ENCODE measurements around the gene WASF3.

Gene WASF3

DNA sequence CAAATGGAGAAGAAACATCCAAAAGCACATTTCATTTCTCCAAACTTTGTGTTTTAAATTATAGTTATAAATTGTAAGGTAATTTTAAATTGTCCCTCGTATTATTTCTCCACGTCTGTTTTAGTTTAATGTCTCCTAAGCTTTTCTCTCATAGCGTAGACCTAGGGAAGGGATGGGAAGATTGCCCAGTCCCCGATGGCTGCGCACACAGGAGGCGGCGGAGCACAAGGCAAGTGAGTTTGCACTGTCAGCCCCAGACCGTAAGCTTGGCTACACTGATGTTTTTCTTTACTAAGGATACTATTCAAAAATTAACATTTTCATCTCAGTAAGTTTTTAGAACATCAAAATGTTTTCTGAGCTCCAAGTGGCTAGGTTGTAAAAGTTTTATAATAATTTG is 130.8 kb downstream of the WASF3 start:
- DNase-seq, result no peak

- DNase-seq, result no peak
These were observed 131.5 kb downstream of the WASF3 start for GRCh38 chr13:26688980-26689379.

- no peak for DNase-seq
These were observed 136.4 kb downstream of the WASF3 start for GRCh38 chr13:26693749-26694463.

DNA sequence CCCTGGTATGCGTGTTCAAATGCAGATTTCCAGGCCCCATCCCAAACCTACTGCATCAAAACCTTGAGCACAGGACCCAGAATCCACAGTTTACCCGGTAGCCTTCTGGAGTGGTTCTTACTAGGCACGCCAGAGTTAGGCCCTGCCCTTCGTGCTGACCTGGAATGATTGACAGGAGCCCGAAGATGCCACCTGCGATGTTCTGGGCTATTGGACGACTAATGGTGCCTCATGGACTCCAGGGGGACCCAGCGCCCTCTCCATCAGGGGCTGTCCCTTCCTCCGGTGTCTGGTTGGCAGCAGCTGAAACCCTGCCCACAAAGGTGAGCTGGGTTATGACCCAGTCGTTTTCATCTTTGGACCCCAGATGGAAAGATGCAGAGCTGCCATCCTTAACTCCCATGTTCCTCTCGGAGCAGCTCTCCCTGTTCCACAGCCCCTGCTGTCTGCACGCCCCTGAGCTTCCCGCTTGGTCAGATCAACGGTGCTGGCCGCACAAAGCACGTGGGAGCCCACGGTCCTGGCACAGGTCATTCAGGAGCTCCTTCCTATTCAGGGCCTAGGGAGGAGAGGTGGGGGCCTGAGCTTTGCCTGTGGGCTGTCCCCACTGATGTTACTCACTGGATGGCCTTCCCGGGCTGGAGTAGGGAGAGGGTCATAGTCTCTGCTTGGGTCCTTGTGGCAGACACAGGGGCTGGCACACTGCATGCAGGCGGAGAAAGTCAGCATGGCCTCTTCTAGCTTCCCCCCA is 137.3 kb downstream of the WASF3 start:
- DNase-seq, result no peak

DNA sequence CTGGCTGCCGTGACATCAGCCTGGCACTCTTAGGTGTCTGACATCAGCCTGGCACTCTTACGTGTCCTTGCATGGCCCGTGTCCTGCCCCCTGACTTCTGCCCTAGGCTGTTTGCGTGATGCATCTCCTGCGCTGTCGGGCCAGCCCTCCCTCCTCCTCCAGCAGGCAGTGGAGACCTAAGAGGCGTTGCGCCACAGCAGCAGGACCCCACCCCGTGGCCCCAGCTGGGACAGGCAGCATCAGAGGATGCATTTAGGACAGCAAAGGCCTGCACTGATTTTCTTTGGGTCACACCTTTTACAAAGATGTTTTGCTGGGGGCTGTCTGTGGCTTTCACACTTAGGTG is 137.8 kb downstream of the WASF3 start:
- DNase-seq, result no peak

GRCh38 chr13:26695891-26696311 is 138.4 kb downstream of the WASF3 start:
- DNase-seq, result no peak

DNA sequence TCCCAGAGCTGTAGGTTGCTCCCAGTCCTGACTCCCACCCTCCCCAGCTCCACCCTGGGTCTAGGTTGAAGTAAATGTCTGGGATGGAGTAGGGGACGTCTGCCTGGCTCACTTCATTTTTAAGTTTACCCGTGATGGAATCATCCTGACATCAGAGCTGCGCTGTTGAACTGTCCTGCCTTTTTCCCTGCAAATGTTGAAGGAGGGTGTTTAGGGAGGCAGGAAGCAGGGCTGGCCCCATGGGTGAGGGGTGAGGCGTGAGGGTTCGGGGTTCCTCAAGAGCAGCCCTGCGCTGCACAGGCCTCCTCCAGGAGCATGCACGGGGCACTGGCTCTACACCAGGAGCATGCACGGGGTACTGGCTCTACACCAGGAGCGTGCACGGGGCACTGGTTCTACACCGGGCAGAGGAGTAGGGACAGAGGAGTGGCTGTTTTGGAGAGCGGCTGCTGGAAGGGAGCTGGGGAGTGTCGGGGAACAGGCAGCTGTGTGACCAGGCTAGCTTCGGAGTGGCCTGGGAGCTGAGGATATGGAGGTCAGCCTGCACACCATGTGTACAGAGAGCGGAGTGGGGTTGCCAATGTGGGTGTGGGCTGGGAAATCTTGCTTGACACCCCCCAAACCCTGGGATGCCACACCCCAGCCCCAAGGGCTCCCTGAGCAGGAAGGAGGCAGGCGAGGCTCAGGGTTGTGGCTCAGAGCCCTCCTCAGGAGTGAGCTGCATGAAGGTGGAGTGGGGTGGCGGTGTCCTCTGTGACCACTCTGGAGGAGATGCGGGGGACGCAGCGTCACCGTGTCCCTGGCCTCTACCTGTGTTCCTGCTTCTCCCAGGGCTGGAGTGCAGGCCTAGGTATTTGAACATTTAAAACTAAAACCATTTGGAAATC is 139.8 kb downstream of the WASF3 start:
- DNase-seq, result no peak

DNA sequence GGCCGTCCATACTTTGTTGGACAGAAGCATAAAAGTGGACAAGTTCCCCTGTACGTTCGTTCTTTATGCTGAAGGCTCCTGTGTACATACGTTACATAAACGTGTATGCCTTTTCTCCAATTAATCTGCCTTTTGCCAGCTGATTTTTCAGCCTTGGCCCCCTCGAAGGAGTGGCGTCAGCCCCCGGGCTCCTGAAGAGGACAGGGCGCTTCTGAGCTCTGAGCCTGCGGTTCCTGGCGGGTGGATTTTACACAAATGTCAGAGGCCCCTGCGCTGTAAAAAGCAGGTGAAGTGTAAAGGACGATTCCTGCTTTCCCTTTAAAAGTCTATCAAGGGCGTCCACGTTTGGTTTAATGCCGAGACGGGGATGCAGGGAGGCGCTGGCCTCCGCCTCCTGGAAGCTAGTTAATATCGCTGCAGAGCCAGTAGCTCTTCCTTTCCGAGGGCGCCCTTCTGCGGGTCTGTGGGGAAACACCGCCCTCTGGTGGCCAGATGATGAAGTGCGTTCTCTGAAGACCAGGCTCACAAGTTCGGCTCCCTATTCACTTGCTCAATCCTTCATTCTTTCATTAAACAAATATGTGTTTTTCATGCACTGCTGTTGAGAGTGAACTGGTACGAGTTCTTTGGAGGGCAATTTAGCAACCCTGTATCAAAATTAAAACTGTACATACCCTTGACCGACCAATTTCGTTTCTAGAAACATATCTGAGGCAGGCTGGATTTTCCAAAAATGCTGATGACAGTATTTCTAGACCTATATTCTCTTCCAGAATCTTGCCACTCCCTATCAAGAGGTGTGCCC is 141.1 kb downstream of the WASF3 start:
- DNase-seq, result peak; percentile 92

- DNase-seq, result no peak
These were observed 141.7 kb downstream of the WASF3 start for GRCh38 chr13:26699197-26699490.

DNA sequence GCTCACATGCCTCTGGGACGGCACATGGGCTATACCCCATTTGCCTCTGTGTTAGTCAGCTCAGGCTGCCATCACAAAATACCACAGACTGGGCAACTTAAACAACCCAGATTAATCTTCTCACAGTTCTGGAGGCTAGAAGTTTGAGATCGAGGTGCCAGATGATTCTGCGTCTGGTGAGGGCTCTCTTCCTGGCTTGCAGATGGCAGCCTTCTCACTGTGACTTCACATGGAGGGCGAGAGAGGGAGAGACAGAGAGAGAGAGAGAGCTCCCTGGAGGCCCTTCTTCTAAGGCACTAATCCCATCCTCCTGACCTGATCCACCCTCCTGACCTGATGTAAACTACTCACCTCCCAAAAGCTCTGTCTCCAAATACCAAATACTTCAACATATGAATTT is 148.1 kb downstream of the WASF3 start:
- no peak for DNase-seq

DNA sequence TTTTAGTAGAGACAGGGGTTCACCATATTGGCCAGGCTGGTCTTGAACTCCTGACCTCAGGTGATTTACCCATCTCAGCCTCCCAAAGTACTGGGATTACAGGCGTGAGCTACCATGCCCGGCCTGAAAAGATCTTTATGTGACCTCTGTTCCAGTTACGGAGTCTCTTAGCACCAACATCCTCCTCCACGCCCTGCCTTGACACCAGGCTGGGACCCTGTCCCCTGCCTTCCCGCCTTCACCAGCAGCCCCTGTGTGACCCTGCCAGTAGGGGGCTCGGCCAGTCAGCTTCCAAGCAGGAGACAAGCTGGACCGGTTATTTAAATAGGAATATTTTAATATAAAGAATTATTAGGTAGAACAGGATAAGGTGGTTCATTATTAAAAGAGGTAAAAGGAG is 148.9 kb downstream of the WASF3 start:
- no peak for DNase-seq

DNA sequence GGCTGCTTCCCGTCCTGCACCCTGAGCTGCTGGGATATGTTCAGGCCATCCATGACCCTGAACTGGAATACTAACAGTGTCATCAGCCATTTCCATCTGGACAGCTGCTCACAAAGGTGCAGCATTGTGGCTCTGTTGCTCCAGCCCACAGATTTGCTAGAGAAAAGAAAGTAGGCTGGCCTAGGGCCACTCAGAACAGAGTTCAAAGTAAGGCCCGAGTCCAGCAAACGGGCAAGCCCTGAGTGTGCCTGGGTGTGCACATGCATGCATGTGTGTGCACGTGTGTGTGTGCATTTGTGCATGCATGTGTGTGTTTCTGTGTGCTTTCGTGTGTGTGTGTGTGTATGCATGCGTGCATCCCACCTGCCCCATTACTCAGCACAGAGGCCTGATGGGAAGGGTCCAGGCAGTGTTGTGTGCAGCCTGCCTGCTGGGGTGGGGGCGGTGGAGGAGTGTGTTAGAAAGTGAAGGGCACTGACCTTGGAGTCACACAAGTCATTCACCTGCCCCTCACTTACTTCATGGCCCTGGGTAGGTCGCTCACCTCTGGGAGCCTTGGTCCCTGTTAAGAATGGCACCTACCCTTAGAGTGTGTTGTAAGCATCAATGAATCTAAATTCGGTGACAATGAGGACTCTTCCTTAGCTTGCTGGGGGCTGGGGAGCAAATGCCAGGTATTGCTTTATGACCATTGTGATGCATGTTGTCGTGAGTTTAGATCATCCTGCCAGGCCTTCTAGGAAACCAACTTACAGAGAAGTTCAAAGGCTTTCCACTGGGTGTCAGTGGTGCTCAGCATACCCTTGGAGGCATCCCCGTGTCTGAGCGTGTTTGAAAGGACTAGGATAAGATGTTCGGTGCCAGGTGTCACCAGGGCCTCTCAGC is 149.9 kb downstream of the WASF3 start:
- peak; percentile 53 for DNase-seq

- no peak for DNase-seq
These were observed 150.5 kb downstream of the WASF3 start for GRCh38 chr13:26708007-26708297.

GRCh38 chr13:26709461-26709860 is 152.0 kb downstream of the WASF3 start:
- no peak for DNase-seq

- no peak for DNase-seq
These were observed 152.7 kb downstream of the WASF3 start for GRCh38 chr13:26710166-26710565.

GRCh38 chr13:26711211-26711610 is 153.7 kb downstream of the WASF3 start:
- DNase-seq, result no peak

- DNase-seq, result no peak
These were observed 155.9 kb downstream of the WASF3 start for GRCh38 chr13:26713341-26713740.

GRCh38 chr13:26716984-26717383 is 159.5 kb downstream of the WASF3 start:
- no peak for DNase-seq

- no peak for DNase-seq
These were observed 160.7 kb downstream of the WASF3 start for GRCh38 chr13:26718146-26718545.

DNA sequence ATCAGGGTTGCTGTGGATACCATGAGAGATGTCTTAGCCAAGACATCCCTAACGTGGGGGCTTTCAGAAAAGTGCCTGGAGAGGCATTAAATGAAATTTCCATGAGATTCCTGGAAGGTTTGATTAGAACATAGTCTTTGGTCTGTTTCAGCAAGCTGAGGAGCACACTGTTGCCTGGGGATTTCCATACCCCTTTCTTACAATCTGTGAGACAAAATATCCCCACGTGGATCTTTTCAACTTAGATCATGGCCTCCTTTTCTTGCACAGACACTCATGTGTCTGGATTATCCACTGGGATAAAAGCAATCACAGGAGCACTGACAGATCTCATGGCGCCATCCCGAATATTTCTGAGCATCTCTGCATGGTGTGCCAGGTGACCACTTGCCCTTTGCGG is 161.4 kb downstream of the WASF3 start:
- DNase-seq, result no peak

- DNase-seq, result no peak
These were observed 162.0 kb downstream of the WASF3 start for GRCh38 chr13:26719356-26719945.
